Raji (cell line): ENCODE data around the gene DDIT3.

Experiments
- POLR2A ChIP-seq: IDR thresholded peaks from 2 replicates; pipeline ENCODE4 v1.6.1; 2011; ENCODE audit warnings: low read depth, low read length, control low read depth; ENCODE audit not compliant: insufficient read depth

DDIT3 gene

GRCh38 chr12:57511588-57512325 lies 8.6 kb downstream of the DDIT3 start:
- TF ChIP-seq POLR2A: no peak

GRCh38 chr12:57511161-57511560 lies 9.2 kb downstream of the DDIT3 start:
- TF ChIP-seq POLR2A: no peak

DNA sequence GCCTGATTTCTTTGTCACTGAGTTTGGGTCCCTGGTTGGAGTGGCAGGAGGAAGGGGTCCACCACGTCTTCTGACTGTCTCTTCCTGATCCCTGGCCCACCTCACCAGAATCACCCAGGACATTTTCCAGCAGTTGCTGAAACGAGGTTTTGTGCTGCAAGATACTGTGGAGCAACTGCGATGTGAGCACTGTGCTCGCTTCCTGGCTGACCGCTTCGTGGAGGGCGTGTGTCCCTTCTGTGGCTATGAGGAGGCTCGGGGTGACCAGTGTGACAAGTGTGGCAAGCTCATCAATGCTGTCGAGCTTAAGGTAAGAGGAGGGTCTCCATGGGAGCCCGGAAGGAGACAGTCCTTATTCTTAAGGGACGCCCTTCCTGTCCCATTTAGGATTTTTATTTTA lies 20.1 kb downstream of the DDIT3 start:
- TF ChIP-seq POLR2A: no peak

DNA sequence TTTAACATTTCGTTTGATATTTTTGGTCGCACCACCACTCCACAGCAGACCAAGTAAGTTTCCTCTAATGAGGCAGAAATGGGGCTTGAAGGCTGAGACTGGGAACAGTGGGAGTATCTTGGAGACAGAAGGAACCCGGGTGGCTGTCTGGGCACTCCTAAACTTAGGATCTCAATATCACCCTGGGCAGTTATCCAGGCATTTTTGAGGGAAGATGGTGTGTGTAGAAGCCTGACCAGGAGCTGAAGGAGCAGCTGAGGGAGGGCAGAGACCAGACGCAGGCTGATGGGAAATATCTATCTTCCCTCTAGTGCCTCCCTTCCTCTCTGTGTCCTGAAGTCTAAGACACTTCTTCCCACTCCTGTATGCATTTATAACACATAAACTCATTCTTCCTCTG lies 21.7 kb downstream of the DDIT3 start:
- TF ChIP-seq POLR2A: no peak

GRCh38 chr12:57498132-57498502 lies 22.2 kb downstream of the DDIT3 start:
- TF ChIP-seq POLR2A: no peak

GRCh38 chr12:57497223-57498131 lies 22.8 kb downstream of the DDIT3 start:
- TF ChIP-seq POLR2A: no peak

DNA sequence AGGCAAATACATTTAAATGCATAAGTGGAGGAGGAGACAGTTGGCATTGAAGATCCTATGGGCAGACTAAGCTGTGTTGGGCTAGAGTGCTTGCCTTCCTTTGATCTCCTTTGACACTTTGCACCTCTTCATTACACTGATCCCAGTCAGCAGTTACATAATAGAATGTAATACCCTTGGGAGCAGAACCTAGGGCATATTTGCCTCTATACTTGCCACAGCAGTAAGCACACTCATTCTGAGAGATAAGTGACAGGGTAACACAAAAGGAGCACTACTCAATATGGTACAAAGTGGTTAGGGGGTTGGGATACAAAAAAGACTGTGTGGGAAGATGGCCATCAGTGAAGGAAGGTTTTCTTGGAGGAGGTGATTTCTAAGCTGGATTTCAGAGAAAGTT lies 23.5 kb downstream of the DDIT3 start:
- no peak for TF ChIP-seq POLR2A

- TF ChIP-seq POLR2A: no peak
Observed at GRCh38 chr12:57491393-57492280, 28.7 kb downstream of the DDIT3 start.

DNA sequence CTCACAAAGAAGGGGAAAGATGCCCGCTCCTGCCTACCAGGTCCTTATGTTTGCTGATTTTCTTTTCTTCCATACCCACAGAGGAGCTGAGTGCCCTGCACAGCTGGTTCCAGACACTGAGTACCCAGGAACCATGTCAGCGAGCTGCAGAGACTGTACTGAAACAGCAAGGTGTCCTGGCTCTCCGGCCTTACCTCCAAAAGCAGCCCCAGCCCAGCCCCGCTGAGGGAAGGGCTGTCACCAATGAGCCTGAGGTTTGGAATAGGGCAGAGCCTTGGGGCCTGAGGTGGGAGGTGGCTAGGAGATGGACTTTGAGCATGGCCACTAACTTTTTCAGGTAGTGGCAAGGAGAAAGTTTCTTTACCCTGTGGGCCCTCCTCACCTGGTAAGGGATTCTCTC lies 30.2 kb downstream of the DDIT3 start:
- TF ChIP-seq POLR2A: no peak

DNA sequence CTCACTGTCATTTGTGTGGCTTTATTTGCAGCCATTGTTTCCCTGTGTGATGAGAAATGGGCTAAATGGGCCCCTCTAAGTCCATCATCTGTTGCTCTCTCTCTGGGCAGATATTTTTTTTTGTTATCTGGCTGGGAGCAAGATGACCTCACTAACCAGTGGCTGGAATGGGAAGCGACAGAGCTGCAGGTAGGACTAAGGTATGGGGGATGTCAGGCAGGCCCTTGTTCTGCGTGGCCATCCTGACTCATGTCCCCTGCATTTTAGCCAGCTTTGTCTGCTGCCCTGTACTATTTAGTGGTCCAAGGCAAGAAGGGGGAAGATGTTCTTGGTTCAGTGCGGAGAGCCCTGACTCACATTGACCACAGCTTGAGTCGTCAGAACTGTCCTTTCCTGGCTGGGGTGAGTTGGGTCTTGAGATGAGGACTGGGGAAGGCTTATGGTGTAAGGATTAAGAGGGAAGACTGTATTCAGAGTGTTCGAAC lies 31.1 kb downstream of the DDIT3 start:
- TF ChIP-seq POLR2A: no peak

DNA sequence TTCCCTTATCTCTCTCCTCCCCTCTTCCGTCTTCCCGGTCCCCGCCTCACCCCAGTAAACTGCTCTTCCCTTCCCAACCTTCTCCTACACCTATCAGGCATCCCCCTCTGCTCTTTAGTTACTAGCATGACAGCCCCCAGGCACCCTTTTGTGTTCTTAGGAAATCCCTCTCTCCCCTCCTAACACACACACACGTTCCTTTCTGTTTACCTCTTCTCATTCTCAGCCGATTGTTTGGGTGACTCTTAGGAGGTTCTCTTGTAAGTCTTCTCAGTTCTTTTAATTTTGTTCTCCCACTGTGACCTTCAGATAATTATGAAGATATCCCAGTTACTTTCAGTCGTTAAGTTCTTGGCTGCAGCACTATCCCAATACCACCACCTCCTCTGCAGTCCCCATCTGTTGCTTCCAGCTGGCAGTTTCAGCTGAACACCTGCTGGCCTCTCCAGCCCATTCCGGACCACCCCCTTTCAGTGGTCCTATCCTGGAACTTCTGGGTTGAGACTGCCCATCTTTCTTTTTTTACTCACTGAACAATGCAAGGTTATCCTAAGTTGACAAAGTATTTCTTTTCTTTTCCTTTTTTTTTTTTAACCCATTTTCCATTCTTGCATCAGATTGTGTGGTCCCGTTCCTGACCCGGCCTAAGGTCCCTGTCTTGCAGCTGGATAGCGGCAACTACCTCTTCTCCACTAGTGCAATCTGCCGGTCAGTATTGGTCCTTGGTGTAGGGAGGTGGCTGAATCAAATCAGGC lies 31.7 kb downstream of the DDIT3 start:
- no peak for TF ChIP-seq POLR2A

GRCh38 chr12:57487597-57488401 lies 32.5 kb downstream of the DDIT3 start, which contains the start of gene MARS1:
Gene MARS1, plus strand, starts transcription at chr12:57488068. Its CDS starts 23 bp downstream, at chr12:57488091.
- peak; percentile 86 for TF ChIP-seq POLR2A

GRCh38 chr12:57487055-57487596 lies 33.2 kb downstream of the DDIT3 start:
- TF ChIP-seq POLR2A: no peak

- no peak for TF ChIP-seq POLR2A
Observed at GRCh38 chr12:57485695-57486094, 34.6 kb downstream of the DDIT3 start.

- no peak for TF ChIP-seq POLR2A
Observed at GRCh38 chr12:57483466-57483865, 36.8 kb downstream of the DDIT3 start.
